GM12878 (cell line): ENCODE results near the gene FBXL7.

Source experiments
- CTCF ChIP-seq, 3 experiments: IDR thresholded peaks in 2 of 3; conservative IDR thresholded peaks in 1 of 3; 2 replicates each; pipeline ENCODE4 v1.5.1; 2011; ENCODE audit warnings: low read depth in 3 of 3, low read length in 3 of 3, mild to moderate bottlenecking in 3 of 3, control low read depth in 2 of 3, moderate library complexity in 2 of 3, inconsistent platforms in 1 of 3, mixed read lengths in 1 of 3; ENCODE audit not compliant: control insufficient read depth in 2 of 3, insufficient read depth in 1 of 3; ENCODE audit errors: extremely low read depth in 1 of 3
- EZH2 ChIP-seq: IDR thresholded peaks from 2 replicates; pipeline ENCODE4 v1.6.1; 2012; ENCODE audit warnings: low read depth, mild to moderate bottlenecking, control low read depth, inconsistent platforms, low read length, borderline replicate concordance; ENCODE audit not compliant: control insufficient read depth
- JUND ChIP-seq: IDR thresholded peaks from 2 replicates; pipeline ENCODE4 v1.6.1; 2012; ENCODE audit warnings: low read depth, mild to moderate bottlenecking, low read length, improper control_type of control experiment, moderate library complexity
- MEF2B ChIP-seq: fragments of 450-650 bp; IDR thresholded peaks from 2 replicates; pipeline ENCODE4 v1.6.1; 2018; ENCODE audit warnings: mild to moderate bottlenecking, moderate library complexity; ENCODE audit not compliant: partially characterized antibody, poor library complexity, severe bottlenecking
- NBN ChIP-seq: fragments of 450-650 bp; IDR thresholded peaks from 2 replicates; pipeline ENCODE4 v1.6.1; 2016
- NFYA ChIP-seq: IDR thresholded peaks from 2 replicates; pipeline ENCODE4 v1.6.1; 2011; ENCODE audit warnings: low read depth, mild to moderate bottlenecking, low read length, improper control_type of control experiment, borderline replicate concordance
- NR2C2 ChIP-seq: IDR thresholded peaks from 2 replicates; pipeline ENCODE4 v1.6.1; 2011; ENCODE audit warnings: borderline replicate concordance, low read depth; ENCODE audit not compliant: control insufficient read depth, insufficient read length
- POLR2A ChIP-seq: IDR thresholded peaks from 2 replicates; pipeline ENCODE4 v1.6.1; 2011; ENCODE audit warnings: low read depth, mild to moderate bottlenecking, low read length
- POLR2AphosphoS2 ChIP-seq: IDR thresholded peaks from 2 replicates; pipeline ENCODE4 v1.6.1; 2011; ENCODE audit warnings: low read depth, mild to moderate bottlenecking, low read length, improper control_type of control experiment, moderate library complexity
- SUPT20H ChIP-seq: IDR thresholded peaks from 2 replicates; pipeline ENCODE4 v1.6.1; 2011; ENCODE audit warnings: low read depth, mild to moderate bottlenecking, low read length, moderate library complexity, borderline replicate concordance; ENCODE audit not compliant: control insufficient read depth
- YY1 ChIP-seq: IDR thresholded peaks from 2 replicates; pipeline ENCODE4 v1.6.1; 2011; ENCODE audit warnings: low read depth, mild to moderate bottlenecking, low read length
- ZNF207 ChIP-seq: fragments of 450-650 bp; IDR thresholded peaks from 2 replicates; pipeline ENCODE4 v1.6.1; 2014; ENCODE audit warnings: antibody characterized with exemption, mild to moderate bottlenecking, borderline replicate concordance
- ZZZ3 ChIP-seq: IDR thresholded peaks from 2 replicates; pipeline ENCODE4 v1.6.1; 2011; ENCODE audit warnings: low read depth; ENCODE audit not compliant: control insufficient read depth, insufficient read length

- TF ChIP-seq YY1 (no peak), POLR2AphosphoS2 (no peak), CTCF (IDR thresholded peaks at IDR 0.05 in 2 of 3, conservative IDR thresholded peaks at IDR 0.05 in 1 of 3; ENCODE audit: control insufficient read depth in 2 of 3, extremely low read depth in 1 of 3, insufficient read depth in 1 of 3, low read depth in 3 of 3, low read length in 3 of 3) (no peak), EZH2 (no peak), ZZZ3 (no peak), ZNF207 (no peak), JUND (no peak), NFYA (no peak), SUPT20H (no peak), MEF2B (no peak), NBN (no peak), NR2C2 (no peak), POLR2A (no peak)
Observed at GRCh38 chr5:15748266-15748665, 248.3 kb downstream of the FBXL7 start.
